Gastrocnemius medialis (tissue), 4 donors: ENCODE measurements around the gene TBXT. TPM values are rescaled to one million over a fixed set of nuclear protein-coding genes. Genes with fewer than 3 reads are reported as not detected.

Experiments used
- ATAC-seq, 2 donors: fragments of 150-250 bp; one replicate each; pipeline ENCODE4 v1.9.1; 2016
- DNase-seq, 2 donors: peaks; one replicate each; pipeline ENCODE4 v3.0.0-alpha.2; 2019
- H3K27ac ChIP-seq, 4 donors: fragments of 200-600 bp; sonication (generic); 1 replicate in 1 of 4; 2 replicates in 3 of 4; pipeline ENCODE4 v1.5.1; 2016 to 2018; ENCODE audit warnings: mild to moderate bottlenecking in 2 of 4, moderate library complexity in 1 of 4
- H3K27me3 ChIP-seq, 3 donors: fragments of 200-600 bp; sonication (generic) in 2 of 3; 1 replicate in 1 of 3; 2 replicates in 2 of 3; pipeline versions ENCODE4 v1.5.1 to v1.6.0; 2016 to 2019; ENCODE audit warnings: mild to moderate bottlenecking in 1 of 3, moderate library complexity in 1 of 3
- H3K36me3 ChIP-seq, 2 donors: fragments of 200-600 bp; sonication (generic) in 1 of 2; one replicate each; pipeline ENCODE4 v1.5.1; 2017 to 2018
- H3K4me1 ChIP-seq, 2 donors: fragments of 200-600 bp; sonication (generic) in 1 of 2; one replicate each; pipeline ENCODE4 v1.5.1; 2016 to 2017; ENCODE audit warnings: mild to moderate bottlenecking in 2 of 2
- H3K4me3 ChIP-seq, 4 donors: fragments of 200-600 bp; sonication (generic) in 3 of 4; 1 replicate in 1 of 4; 2 replicates in 3 of 4; pipeline ENCODE4 v1.5.1; 2016 to 2019; ENCODE audit warnings: mild to moderate bottlenecking in 2 of 4
- H3K9me3 ChIP-seq, 3 donors: fragments of 200-600 bp; sonication (generic) in 2 of 3; 1 replicate in 1 of 3; 2 replicates in 2 of 3; pipeline ENCODE4 v1.5.1; 2016 to 2019
- CTCF ChIP-seq, 5 experiments: fragments of 450-650 bp in 3 of 5; fragments of 200-600 bp in 2 of 5; sonication (generic) in 2 of 5; IDR thresholded peaks in 4 of 5; conservative IDR thresholded peaks in 1 of 5; 1 replicate in 4 of 5; 2 replicates in 1 of 5; pipeline ENCODE4 v1.5.1; 2016 to 2019; ENCODE audit warnings: antibody characterized with exemption in 5 of 5, mild to moderate bottlenecking in 3 of 5, moderate library complexity in 3 of 5
- POLR2A ChIP-seq, 2 donors: fragments of 450-650 bp; IDR thresholded peaks; one replicate each; pipeline ENCODE4 v1.6.1; 2017; ENCODE audit warnings: antibody characterized with exemption in 2 of 2, mild to moderate bottlenecking in 2 of 2, moderate library complexity in 2 of 2
- in situ Hi-C, 4 donors: fragments of 200-750 bp; cut with MboI; loops; one replicate each; pipeline versions ENCODE4 v1.15.0 to v1.8.0; 2017; ENCODE audit warnings: low sequenced_read_pairs in 4 of 4
- intact Hi-C: fragments of 100-400 bp; cut with DNase I; formaldehyde crosslinking; loops from one replicate; pipeline ENCODE4 v1.15.1; 2023; ENCODE audit warnings: low total_unique reads
- total RNA-seq, 4 donors: library from RNA; depleted of rRNA; stranded (reverse); fragments of >200 nt; gene quantifications; one replicate each; pipeline versions ENCODE4 v1.1.0 to v1.2.3, GENCODE V29; 2016

The TBXT gene
- total RNA-seq, 4 donors from 2014 or later = not detected

GRCh38 chr6:166156942-166157341, 10.7 kb downstream of the TBXT start:
- Histone ChIP-seq H3K4me3 (no peak overlapping the region), H3K27me3 (peaks cover 0 to under 1% (median 0%) of the 10 kb centered on the region in 3 donors), H3K9me3 (no peaks in the 10 kb centered on the region), H3K4me1 (no peaks in the 10 kb centered on the region), H3K36me3 (no peaks in the 10 kb centered on the region), H3K27ac (no peak overlapping the region)
- no peak for TF ChIP-seq CTCF (IDR thresholded peaks at IDR 0.05 in 4 of 5, conservative IDR thresholded peaks at IDR 0.05 in 1 of 5)
- no peak for TF ChIP-seq POLR2A (IDR thresholded peaks at IDR 0.05)
- in situ Hi-C loops = no loop called here
- DNase-seq (no peak), ATAC-seq (no peak)
- intact Hi-C loops = no loop called here

GRCh38 chr6:166153966-166154365, 13.7 kb downstream of the TBXT start:
- H3K27ac ChIP-seq = no peak overlapping the region
- no peaks in the 10 kb centered on the region for H3K27me3 ChIP-seq
- no peak overlapping the region for H3K4me3 ChIP-seq
- peaks cover 0 to 4% (median 0%) of the 10 kb centered on the region in 3 donors for H3K9me3 ChIP-seq
- TF ChIP-seq CTCF (IDR thresholded peaks at IDR 0.05 in 4 of 5, conservative IDR thresholded peaks at IDR 0.05 in 1 of 5) (no peak), POLR2A (IDR thresholded peaks at IDR 0.05) (no peak)
- no peak for ATAC-seq
- H3K4me1 ChIP-seq = no peaks in the 10 kb centered on the region
- H3K36me3 ChIP-seq = no peaks in the 10 kb centered on the region
- in situ Hi-C loops = no loop called here
- intact Hi-C loops = no loop called here
- DNase-seq = no peak

GRCh38 chr6:166152660-166153059, 15.0 kb downstream of the TBXT start:
- no peak overlapping the region for H3K27ac ChIP-seq
- DNase-seq = no peak
- H3K4me1 ChIP-seq = no peaks in the 10 kb centered on the region
- intact Hi-C loops = no loop called here
- H3K4me3 ChIP-seq = no peak overlapping the region
- TF ChIP-seq POLR2A (IDR thresholded peaks at IDR 0.05) = no peak
- TF ChIP-seq CTCF (IDR thresholded peaks at IDR 0.05 in 4 of 5, conservative IDR thresholded peaks at IDR 0.05 in 1 of 5) = no peak
- no peaks in the 10 kb centered on the region for H3K36me3 ChIP-seq
- H3K9me3 ChIP-seq = peaks cover 0 to 7% (median 0%) of the 10 kb centered on the region in 3 donors
- no peak for ATAC-seq
- no peaks in the 10 kb centered on the region for H3K27me3 ChIP-seq
- in situ Hi-C loops = no loop called here

GRCh38 chr6:166151798-166152197, 15.9 kb downstream of the TBXT start:
- H3K4me1 ChIP-seq = no peaks in the 10 kb centered on the region
- H3K9me3 ChIP-seq = peaks cover 0 to 7% (median 0%) of the 10 kb centered on the region in 3 donors
- DNase-seq (no peak), ATAC-seq (no peak)
- H3K27me3 ChIP-seq = no peaks in the 10 kb centered on the region
- H3K4me3 ChIP-seq = no peak overlapping the region
- H3K27ac ChIP-seq = no peak overlapping the region
- in situ Hi-C loops = no loop called here
- no peaks in the 10 kb centered on the region for H3K36me3 ChIP-seq
- TF ChIP-seq CTCF (IDR thresholded peaks at IDR 0.05 in 4 of 5, conservative IDR thresholded peaks at IDR 0.05 in 1 of 5) = no peak
- no peak for TF ChIP-seq POLR2A (IDR thresholded peaks at IDR 0.05)
- intact Hi-C loops = no loop called here

- DNase-seq = no peak
- no peak for TF ChIP-seq POLR2A (IDR thresholded peaks at IDR 0.05)
- no peak for TF ChIP-seq CTCF (IDR thresholded peaks at IDR 0.05 in 4 of 5, conservative IDR thresholded peaks at IDR 0.05 in 1 of 5)
- intact Hi-C loops = no loop called here
Measured at GRCh38 chr6:166145751-166146150, 21.9 kb downstream of the TBXT start.

More at GRCh38 chr6:166145751-166146150, 21.9 kb downstream of the TBXT start:
- ATAC-seq = no peak
- no peaks in the 10 kb centered on the region for H3K4me1 ChIP-seq
- H3K36me3 ChIP-seq = no peaks in the 10 kb centered on the region
- H3K27me3 ChIP-seq = no peaks in the 10 kb centered on the region
- in situ Hi-C loops = no loop called here
- H3K9me3 ChIP-seq = peaks cover 0 to 3% (median 0%) of the 10 kb centered on the region in 3 donors
- no peak overlapping the region for H3K4me3 ChIP-seq
- H3K27ac ChIP-seq = no peak overlapping the region
